Measurements from ENCODE around the gene USP47.

Gene USP47

GRCh38 chr11:12005476-12005875 lies 163.7 kb downstream of the USP47 start:
- DNase-seq = no peak

GRCh38 chr11:12006552-12007229 lies 164.9 kb downstream of the USP47 start:
- DNase-seq = no peak

GRCh38 chr11:12007230-12007593 lies 165.4 kb downstream of the USP47 start:
- no peak for DNase-seq

GRCh38 chr11:12007769-12008737 lies 166.3 kb downstream of the USP47 start, which contains the start of gene DKK3:
DKK3 (minus strand) TSS chr11:12008626; CDS start chr11:12008582, 44 bp downstream.
- no peak for DNase-seq
